BE2C (cell line): ENCODE data around the gene SHLD2.
"Not testable (repeated sequence)": the region's sequence is repeated elsewhere in the genome, so short reads cannot be mapped to it uniquely, and the experiment has no call there.

Experiments
- DNase-seq: peaks from one replicate; pipeline ENCODE4 v3.0.0-alpha.2; 2020
- H3K27me3 ChIP-seq: fragments of 250-450 bp; sonication (Bioruptor Pico); 2 replicates; pipeline ENCODE4 v1.5.1; 2020; ENCODE audit warnings: mild to moderate bottlenecking
- H3K36me3 ChIP-seq: fragments of 250-450 bp; sonication (Bioruptor Pico); 2 replicates; pipeline ENCODE4 v1.5.1; 2020; ENCODE audit warnings: mild to moderate bottlenecking
- H3K4me1 ChIP-seq: fragments of 250-450 bp; sonication (Bioruptor Pico); 2 replicates; pipeline ENCODE4 v1.5.1; 2020
- H3K4me3 ChIP-seq: 2 replicates; pipeline ENCODE4 v1.5.1; 2011; ENCODE audit warnings: low read depth, low read length
- H3K9me3 ChIP-seq: fragments of 250-450 bp; sonication (Bioruptor Pico); 2 replicates; pipeline ENCODE4 v1.5.1; 2020

The SHLD2 gene

GRCh38 chr10:87239346-87239808 lies 144.4 kb downstream of the SHLD2 start:
- H3K36me3 ChIP-seq, H3K27me3 ChIP-seq, H3K4me1 ChIP-seq, DNase-seq, H3K4me3 ChIP-seq, H3K9me3 ChIP-seq: not testable (repeated sequence)
